ENCODE measurements around the gene NPDC1. TPM values are rescaled to one million over a fixed set of nuclear protein-coding genes. Genes with fewer than 3 reads are reported as not detected.

Gene NPDC1
- total and polyA plus RNA-seq, 4 experiments from 2014 or later: 20.7 to 32.2 (median 22.1) TPM

DNA sequence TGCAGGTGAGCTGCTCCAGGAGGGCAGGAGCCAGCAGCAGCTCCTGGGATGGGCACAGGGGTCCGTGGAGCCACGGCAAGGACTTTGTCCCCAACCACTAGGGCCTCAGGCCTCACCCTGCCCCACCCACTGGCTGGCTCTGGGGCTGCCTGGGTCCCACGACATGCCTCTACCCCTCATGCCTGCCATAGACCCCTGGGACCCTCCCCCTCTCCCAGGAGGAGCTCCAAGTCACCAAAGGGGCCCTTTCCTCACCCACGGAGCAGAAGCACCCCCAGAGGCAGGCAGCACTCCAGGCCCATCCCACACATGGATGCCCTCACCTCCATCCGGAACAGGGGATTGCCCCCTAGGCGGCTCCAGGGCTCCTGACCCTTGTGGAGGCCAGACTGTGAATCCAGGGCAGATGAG, 24.4 kb downstream of the NPDC1 start:
- Mint-ChIP-seq H3K4me3 (no peak overlapping the region), H3K27me3 (no peaks in the 10 kb centered on the region), H3K9me3 (peaks cover 0 to 3% (median 0%) of the 10 kb centered on the region in 8 donors), H3K4me1 (peaks cover 1 to 12% (median 5%) of the 10 kb centered on the region in 4 donors), H3K27ac (peak overlapping the region in 4 of 7 donors; percentile 66 to 89 (median 80)), H3K36me3 (peaks cover 5 to 12% of the 10 kb centered on the region in 2 donors)
- ChIA-PET POLR2A (ENCODE audit: partially characterized antibody) (interaction anchor here (0.9 to 2.2 kb wide), 5 partner anchors 10 to 49 kb away, joined by 3 to 10 read pairs (median 5); partner anchors contain the start of genes CLIC3, FUT7 and SAPCD2), CTCF (ENCODE audit: partially characterized antibody) (interaction anchor here (0.8 to 1.6 kb wide), 7 partner anchors 8 to 202 kb away, joined by 3 to 10 read pairs (median 3); no protein-coding TSS in a partner anchor)
- Histone ChIP-seq H3K9me3 (ENCODE audit: control insufficient read depth in 1 of 2, low read length in 2 of 2) (no peaks in the 10 kb centered on the region), H3K27me3 (ENCODE audit: insufficient read depth, low read length) (no peaks in the 10 kb centered on the region), H3K36me3 (ENCODE audit: insufficient read depth, low read length) (no peaks in the 10 kb centered on the region), H3K4me1 (ENCODE audit: insufficient read depth, low read length) (peaks cover 14% of the 10 kb centered on the region), H3K4me3 (ENCODE audit: low read length in 2 of 2) (no peak overlapping the region), H3K27ac (ENCODE audit: low read depth, low read length) (peak overlapping the region; percentile 15)
- no peak for DNase-seq
- intact Hi-C loops (cut with micrococcal nuclease): loop anchor here (10.0 kb wide), 1 partner anchor 47 kb away; the partner anchor contains the start of gene PTGDS

DNA sequence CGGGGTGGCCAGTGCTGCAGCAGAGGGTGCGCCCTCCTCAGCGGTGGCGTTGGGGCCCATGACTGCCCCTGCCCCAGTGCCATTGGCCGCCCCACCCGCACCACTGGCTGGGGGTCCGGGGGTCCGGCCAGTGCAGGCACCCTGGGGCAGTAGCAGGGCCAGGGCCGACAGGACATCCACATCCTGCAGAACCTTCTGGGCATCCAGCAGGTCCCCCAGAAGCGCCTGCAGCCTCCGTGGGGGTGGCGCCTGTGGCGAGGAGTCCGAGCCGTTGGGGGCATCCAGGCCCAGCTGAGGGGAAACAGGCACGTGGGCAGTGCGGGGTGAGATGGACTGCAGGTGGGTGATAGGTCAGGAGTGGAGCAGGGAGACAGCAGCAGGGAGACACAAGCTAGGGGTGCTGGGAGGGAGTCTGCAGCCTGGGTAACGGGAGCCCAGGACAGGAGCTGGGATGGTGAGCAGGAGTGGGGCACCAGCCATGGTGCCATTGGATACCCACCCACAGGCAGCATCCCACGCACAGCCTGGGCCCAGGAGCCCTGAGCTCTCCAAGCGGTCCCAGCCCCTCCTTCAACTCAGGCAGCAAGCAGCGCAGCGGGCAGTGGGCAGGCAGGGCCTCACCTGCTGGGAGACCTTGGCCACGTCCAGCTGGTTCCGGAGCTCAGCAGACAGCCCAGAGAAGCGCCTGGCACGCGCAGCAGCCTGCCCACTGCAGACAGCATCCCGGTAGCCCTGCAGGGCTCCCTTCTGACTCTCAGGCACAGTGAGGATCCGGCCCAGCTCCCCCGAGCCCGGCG, 25.0 kb downstream of the NPDC1 start:
- peak overlapping the region in 1 of 7 donors; percentile 71 for H3K27ac Mint-ChIP-seq
- H3K36me3 ChIP-seq (ENCODE audit: insufficient read depth, low read length): peaks cover 3% of the 10 kb centered on the region
- ChIA-PET POLR2A (ENCODE audit: partially characterized antibody) (interaction anchor here (0.9 to 2.2 kb wide), 5 partner anchors 11 to 50 kb away, joined by 3 to 10 read pairs (median 5); partner anchors contain the start of genes CLIC3, FUT7 and SAPCD2), CTCF (ENCODE audit: partially characterized antibody) (interaction anchor here (0.8 to 1.5 kb wide), 7 partner anchors 8 to 201 kb away, joined by 3 to 10 read pairs (median 3); no protein-coding TSS in a partner anchor)
- intact Hi-C loops (cut with micrococcal nuclease): loop anchor here (10.0 kb wide), 1 partner anchor 46 kb away; the partner anchor contains the start of gene PTGDS
- no peaks in the 10 kb centered on the region for H3K9me3 ChIP-seq (ENCODE audit: control insufficient read depth in 1 of 2, low read length in 2 of 2)
- peaks cover 0 to 3% (median 0%) of the 10 kb centered on the region in 8 donors for H3K9me3 Mint-ChIP-seq
- no peak for DNase-seq
- no peak overlapping the region for H3K27ac ChIP-seq (ENCODE audit: low read depth, low read length)
- peaks cover 5 to 12% of the 10 kb centered on the region in 2 donors for H3K36me3 Mint-ChIP-seq
- H3K4me3 Mint-ChIP-seq: no peak overlapping the region
- H3K4me1 Mint-ChIP-seq: peaks cover 1 to 10% (median 4%) of the 10 kb centered on the region in 4 donors
- no peak overlapping the region for H3K4me3 ChIP-seq (ENCODE audit: low read length in 2 of 2)
- no peaks in the 10 kb centered on the region for H3K27me3 ChIP-seq (ENCODE audit: insufficient read depth, low read length)
- peaks cover 8% of the 10 kb centered on the region for H3K4me1 ChIP-seq (ENCODE audit: insufficient read depth, low read length)
- no peaks in the 10 kb centered on the region for H3K27me3 Mint-ChIP-seq

DNA sequence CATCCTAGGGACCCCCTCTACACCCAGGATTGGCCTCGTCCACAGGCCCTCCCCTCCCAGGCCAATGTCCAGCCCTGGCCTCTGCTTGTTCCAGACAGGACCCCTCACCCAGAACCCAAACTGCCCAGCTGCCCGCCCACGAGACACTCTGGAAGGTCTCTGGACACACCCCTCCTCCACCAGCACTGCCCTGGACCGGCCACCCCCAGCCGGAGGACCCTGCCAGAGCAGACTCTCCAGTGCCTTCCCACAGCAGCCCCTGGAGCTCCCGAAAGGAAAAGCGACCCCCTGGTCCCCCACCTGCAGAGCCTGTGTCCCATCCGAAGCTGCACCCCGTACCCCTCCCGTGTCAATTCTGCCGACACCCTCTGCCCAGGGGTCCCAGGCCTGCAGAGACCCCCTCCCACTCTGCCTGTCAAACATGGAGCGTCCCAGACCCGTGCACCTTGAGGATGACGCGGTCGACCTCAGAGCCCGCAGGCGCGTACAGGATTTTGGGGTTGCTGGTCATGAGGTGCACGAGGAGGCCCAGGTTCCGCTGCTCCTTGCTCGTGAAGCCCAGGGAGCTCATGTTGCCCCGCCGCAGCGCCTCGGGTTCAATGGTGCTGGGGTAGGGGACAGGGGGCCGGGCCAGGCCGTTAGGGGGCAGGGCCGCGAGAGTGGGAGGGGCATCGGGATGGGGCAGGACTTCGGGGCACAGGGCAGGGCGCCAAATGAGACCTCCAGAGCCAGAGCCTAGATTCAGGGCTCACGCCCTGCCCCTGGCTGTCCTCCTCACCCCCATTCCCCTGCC, 25.9 kb downstream of the NPDC1 start:
- H3K27ac Mint-ChIP-seq: peak overlapping the region in 1 of 7 donors; percentile 27
- ChIA-PET POLR2A (ENCODE audit: partially characterized antibody) (interaction anchor here (2.1 to 2.2 kb wide), 2 partner anchors 16 to 23 kb away, joined by 8 to 10 read pairs; partner anchors contain the start of gene CLIC3), CTCF (ENCODE audit: partially characterized antibody) (interaction anchor here (0.8 to 1.5 kb wide), 3 partner anchors 9 to 27 kb away, joined by 3 to 10 read pairs (median 3); no protein-coding TSS in a partner anchor)
- H3K27me3 Mint-ChIP-seq: no peaks in the 10 kb centered on the region
- DNase-seq: no peak
- H3K4me3 Mint-ChIP-seq: no peak overlapping the region
- Histone ChIP-seq H3K9me3 (ENCODE audit: control insufficient read depth in 1 of 2, low read length in 2 of 2) (no peaks in the 10 kb centered on the region), H3K4me1 (ENCODE audit: insufficient read depth, low read length) (peaks cover 2% of the 10 kb centered on the region), H3K27me3 (ENCODE audit: insufficient read depth, low read length) (no peaks in the 10 kb centered on the region), H3K27ac (ENCODE audit: low read depth, low read length) (no peak overlapping the region), H3K4me3 (ENCODE audit: low read length in 2 of 2) (no peak overlapping the region), H3K36me3 (ENCODE audit: insufficient read depth, low read length) (peaks cover 6% of the 10 kb centered on the region)
- peaks cover 0 to 3% (median 0%) of the 10 kb centered on the region in 8 donors for H3K9me3 Mint-ChIP-seq
- peaks cover 5 to 12% of the 10 kb centered on the region in 2 donors for H3K36me3 Mint-ChIP-seq
- peaks cover 1 to 10% (median 4%) of the 10 kb centered on the region in 4 donors for H3K4me1 Mint-ChIP-seq
- intact Hi-C loops (cut with micrococcal nuclease): loop anchor here (10.0 kb wide), 1 partner anchor 45 kb away; the partner anchor contains the start of gene PTGDS

DNA sequence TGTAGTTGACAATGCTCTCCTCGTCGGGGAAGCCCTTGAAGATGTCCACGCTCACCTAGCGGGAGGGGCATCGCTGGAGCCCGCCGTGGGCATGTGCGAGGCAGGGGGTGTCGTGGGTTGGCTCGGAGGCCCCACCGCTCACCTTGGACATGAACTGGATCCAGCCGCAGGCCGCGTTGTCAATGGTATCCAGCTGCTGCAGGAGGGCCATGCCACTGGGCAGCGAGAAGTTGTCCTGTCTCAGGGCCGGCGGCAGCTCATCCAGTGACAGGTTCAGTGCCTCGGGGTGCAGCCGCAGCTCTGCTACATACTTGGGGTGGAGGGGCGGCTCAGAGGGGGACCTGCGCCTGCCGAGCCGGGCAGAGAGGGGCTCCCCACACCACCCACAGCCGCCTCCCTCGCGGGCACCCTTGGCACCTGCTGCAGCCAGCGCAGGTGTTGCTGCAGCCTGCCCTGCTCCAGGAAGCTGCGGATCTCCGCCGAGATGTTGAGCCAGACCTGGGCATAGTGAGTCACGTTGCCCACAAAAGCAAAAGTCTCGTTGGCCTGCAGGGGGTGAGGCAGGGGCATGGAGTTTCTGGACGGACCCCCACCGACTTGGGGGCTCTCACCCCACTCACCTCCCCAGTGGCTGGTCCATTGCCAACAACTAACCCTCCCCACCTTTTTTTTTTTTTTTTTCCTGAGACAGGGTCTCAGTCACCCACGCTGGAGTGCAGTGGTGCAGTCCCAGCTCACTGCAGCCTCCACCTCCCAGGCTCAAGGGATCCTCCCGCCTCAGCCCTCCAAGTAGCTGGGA, 27.0 kb downstream of the NPDC1 start:
- H3K9me3 ChIP-seq (ENCODE audit: control insufficient read depth in 1 of 2, low read length in 2 of 2): no peaks in the 10 kb centered on the region
- H3K4me1 ChIP-seq (ENCODE audit: insufficient read depth, low read length): no peaks in the 10 kb centered on the region
- Mint-ChIP-seq H3K27me3 (no peaks in the 10 kb centered on the region), H3K27ac (peak overlapping the region in 1 of 7 donors; percentile 11), H3K4me3 (no peak overlapping the region), H3K36me3 (peaks cover 5 to 15% of the 10 kb centered on the region in 2 donors), H3K9me3 (peaks cover 0 to 3% (median 0%) of the 10 kb centered on the region in 8 donors), H3K4me1 (peaks cover 1 to 5% (median 4%) of the 10 kb centered on the region in 4 donors)
- intact Hi-C loops (cut with micrococcal nuclease): no loop called here
- H3K4me3 ChIP-seq (ENCODE audit: low read length in 2 of 2): no peak overlapping the region
- peaks cover 8% of the 10 kb centered on the region for H3K36me3 ChIP-seq (ENCODE audit: insufficient read depth, low read length)
- ChIA-PET POLR2A (ENCODE audit: partially characterized antibody) (no interaction called here), CTCF (ENCODE audit: partially characterized antibody) (interaction anchor here (0.8 to 1.5 kb wide), 3 partner anchors 11 to 14 kb away, joined by 3 read pairs; no protein-coding TSS in a partner anchor)
- no peak overlapping the region for H3K27ac ChIP-seq (ENCODE audit: low read depth, low read length)
- DNase-seq: no peak
- no peaks in the 10 kb centered on the region for H3K27me3 ChIP-seq (ENCODE audit: insufficient read depth, low read length)

DNA sequence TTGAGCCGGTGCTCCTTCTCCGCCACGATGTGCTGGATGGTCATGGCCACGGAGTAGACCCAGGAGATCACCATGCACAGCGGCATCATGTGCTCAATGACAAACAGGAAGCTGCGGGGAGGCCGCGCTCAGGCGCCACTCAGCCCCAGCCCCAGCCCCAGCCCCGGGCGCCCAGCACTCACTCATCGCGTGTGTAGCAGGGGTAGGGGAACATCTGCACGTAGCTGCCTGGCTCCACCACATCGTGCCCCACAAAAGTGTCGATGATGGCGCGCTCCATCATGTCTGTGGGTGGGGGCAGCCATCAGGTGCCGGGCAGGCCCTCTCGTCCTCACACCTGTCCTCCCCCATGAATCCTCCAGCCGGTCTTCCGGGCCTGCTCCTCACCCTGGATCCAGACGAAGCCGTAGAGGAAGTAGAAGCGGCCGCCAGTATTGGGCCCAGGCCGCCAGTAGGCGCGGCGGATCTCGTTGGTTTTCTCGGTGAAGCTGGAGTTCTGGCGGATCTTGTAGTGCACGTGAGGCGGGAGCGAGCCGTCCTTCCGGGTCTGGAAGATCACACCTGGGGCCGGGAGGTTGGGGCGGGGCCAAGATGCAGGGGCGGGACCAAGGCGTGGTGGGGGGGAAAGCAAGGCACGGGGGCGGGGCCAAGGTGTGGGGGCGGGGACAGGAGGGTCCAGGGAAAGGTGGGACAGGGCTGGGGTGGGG, 28.0 kb downstream of the NPDC1 start:
- Histone ChIP-seq H3K9me3 (ENCODE audit: control insufficient read depth in 1 of 2, low read length in 2 of 2) (no peaks in the 10 kb centered on the region), H3K27ac (ENCODE audit: low read depth, low read length) (no peak overlapping the region), H3K27me3 (ENCODE audit: insufficient read depth, low read length) (no peaks in the 10 kb centered on the region), H3K4me3 (ENCODE audit: low read length in 2 of 2) (no peak overlapping the region), H3K36me3 (ENCODE audit: insufficient read depth, low read length) (peaks cover 8% of the 10 kb centered on the region), H3K4me1 (ENCODE audit: insufficient read depth, low read length) (no peaks in the 10 kb centered on the region)
- H3K4me1 Mint-ChIP-seq: peaks cover 1 to 5% (median 4%) of the 10 kb centered on the region in 4 donors
- no peak overlapping the region for H3K27ac Mint-ChIP-seq
- ChIA-PET CTCF (ENCODE audit: partially characterized antibody) (interaction anchor here (1.5 kb wide), 3 partner anchors 12 to 16 kb away, joined by 3 read pairs; no protein-coding TSS in a partner anchor), POLR2A (ENCODE audit: partially characterized antibody) (interaction anchor here (0.8 kb wide), 1 partner anchor 24 kb away, joined by 4 read pairs; no protein-coding TSS in a partner anchor)
- no peaks in the 10 kb centered on the region for H3K27me3 Mint-ChIP-seq
- no peak for DNase-seq
- peaks cover 5 to 15% of the 10 kb centered on the region in 2 donors for H3K36me3 Mint-ChIP-seq
- no peak overlapping the region for H3K4me3 Mint-ChIP-seq
- H3K9me3 Mint-ChIP-seq: peaks cover 0 to 3% (median 0%) of the 10 kb centered on the region in 8 donors
- intact Hi-C loops (cut with micrococcal nuclease): no loop called here

DNA sequence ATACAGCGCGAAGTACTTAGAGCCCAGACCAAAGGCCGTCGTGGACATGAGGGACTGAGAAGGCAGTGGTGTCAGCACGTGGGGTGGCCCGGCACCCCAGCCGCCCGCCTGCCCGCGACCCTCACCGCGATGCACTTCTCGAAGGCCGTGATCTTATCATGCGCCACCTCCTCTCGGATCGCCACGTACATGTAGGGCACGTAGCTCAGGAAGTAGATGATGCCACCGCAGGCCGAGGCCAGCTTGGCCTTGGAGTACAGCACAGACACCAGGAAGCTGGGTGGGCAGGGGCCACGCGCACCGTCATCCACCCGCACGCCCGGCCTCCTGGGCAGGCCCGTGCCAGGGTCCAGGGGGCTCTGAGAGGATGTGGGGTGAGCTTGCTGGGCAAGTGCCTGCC, 28.9 kb downstream of the NPDC1 start:
- Mint-ChIP-seq H3K4me1 (peaks cover under 1 to 3% (median 2%) of the 10 kb centered on the region in 4 donors), H3K27ac (peak overlapping the region in 1 of 7 donors; percentile 40)

More for the DNA sequence above, 28.9 kb downstream of the NPDC1 start:
- H3K27me3 ChIP-seq (ENCODE audit: insufficient read depth, low read length): no peaks in the 10 kb centered on the region
- peaks cover 0 to 3% (median 0%) of the 10 kb centered on the region in 8 donors for H3K9me3 Mint-ChIP-seq
- peaks cover 3 to 16% of the 10 kb centered on the region in 2 donors for H3K36me3 Mint-ChIP-seq
- POLR2A ChIA-PET (ENCODE audit: partially characterized antibody): interaction anchor here (0.8 kb wide), 1 partner anchor 23 kb away, joined by 4 read pairs; no protein-coding TSS in a partner anchor
- H3K9me3 ChIP-seq (ENCODE audit: control insufficient read depth in 1 of 2, low read length in 2 of 2): no peaks in the 10 kb centered on the region
- no peak for DNase-seq
- H3K27me3 Mint-ChIP-seq: no peaks in the 10 kb centered on the region
- no peaks in the 10 kb centered on the region for H3K4me1 ChIP-seq (ENCODE audit: insufficient read depth, low read length)
- CTCF ChIA-PET (ENCODE audit: partially characterized antibody): interaction anchor here (1.5 kb wide), 1 partner anchor 16 kb away, joined by 3 read pairs; no protein-coding TSS in a partner anchor
- intact Hi-C loops (cut with micrococcal nuclease): no loop called here
- H3K27ac ChIP-seq (ENCODE audit: low read depth, low read length): no peak overlapping the region
- no peak overlapping the region for H3K4me3 Mint-ChIP-seq
- H3K4me3 ChIP-seq (ENCODE audit: low read length in 2 of 2): no peak overlapping the region
- H3K36me3 ChIP-seq (ENCODE audit: insufficient read depth, low read length): peaks cover 8% of the 10 kb centered on the region
